Mesodermal cell (in vitro differentiated cells): Measurements from ENCODE around the gene CCNT2.
"Not testable (repeated sequence)": the region's sequence is repeated elsewhere in the genome, so short reads cannot be mapped to it uniquely, and the experiment has no call there.

ENCODE experiments used
- H3K27ac ChIP-seq: 2 replicates; pipeline ENCODE4 v1.7.0; 2013; ENCODE audit warnings: mild to moderate bottlenecking, low read depth, low read length, moderate library complexity; ENCODE audit not compliant: severe bottlenecking
- H3K36me3 ChIP-seq: 2 replicates; pipeline ENCODE4 v1.7.1; 2013; ENCODE audit warnings: mild to moderate bottlenecking, low read length, moderate library complexity; ENCODE audit not compliant: control insufficient read depth, insufficient read depth
- H3K4me1 ChIP-seq: one replicate; pipeline ENCODE4 v1.7.1; 2013; ENCODE audit warnings: mild to moderate bottlenecking, low read length; ENCODE audit not compliant: insufficient read depth, control insufficient read depth, poor library complexity, severe bottlenecking
- H3K4me3 ChIP-seq: 2 replicates; pipeline ENCODE4 v1.7.0; 2013; ENCODE audit warnings: low read length, control low read depth, mild to moderate bottlenecking; ENCODE audit not compliant: insufficient read depth, poor library complexity, severe bottlenecking; ENCODE audit errors: extremely low read depth
- H3K9me3 ChIP-seq: 2 replicates; pipeline ENCODE4 v1.7.1; 2013; ENCODE audit warnings: mild to moderate bottlenecking, low read length, moderate library complexity; ENCODE audit not compliant: control insufficient read depth
- WGBS, 2 experiments: methylation state at CpG; one replicate each; pipeline ENCODE4 v1.1.5; 2013; ENCODE audit warnings: missing lambda C conversion rate in 2 of 2; ENCODE audit not compliant: insufficient coverage in 2 of 2; 5-methylcytosine and 5-hydroxymethylcytosine counted together

CCNT2 gene

DNA sequence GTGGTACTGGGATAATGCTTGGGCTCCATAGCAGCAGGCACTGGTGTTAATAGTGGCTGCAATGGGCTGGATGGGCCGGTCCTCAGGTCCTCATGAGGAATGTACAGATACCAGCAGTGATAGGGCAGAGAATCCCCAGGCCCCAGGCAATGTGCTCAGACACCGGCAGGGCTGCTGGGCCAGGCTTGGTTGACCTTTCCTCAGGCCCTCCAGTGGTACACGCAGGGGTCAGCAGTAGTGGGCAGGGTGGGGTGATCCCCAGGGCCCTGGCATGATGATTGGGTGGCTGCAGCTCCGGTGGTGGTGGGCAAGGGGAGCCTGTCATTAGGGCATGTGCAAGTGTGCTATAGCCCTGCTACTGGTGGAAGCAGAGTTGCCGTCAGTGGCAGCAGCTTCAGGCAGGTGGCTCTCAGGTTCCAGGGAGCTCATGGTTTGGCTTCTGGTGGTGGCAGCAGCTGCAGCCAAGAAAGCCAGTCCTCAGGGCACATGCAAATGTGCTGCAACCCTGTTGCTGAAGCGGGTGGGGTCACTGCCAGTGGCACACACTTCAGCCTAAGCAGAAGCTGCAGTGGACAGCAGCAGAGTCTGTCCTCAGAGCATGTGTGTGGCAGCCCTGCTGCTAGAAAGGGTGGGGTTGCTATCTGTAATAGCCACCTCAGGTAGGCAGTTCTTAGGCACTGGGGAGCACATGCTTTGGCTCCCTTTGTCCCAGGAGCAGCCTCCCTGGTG is 56.8 kb downstream of the CCNT2 start:
- Histone ChIP-seq H3K36me3 (no peaks in the 10 kb centered on the region), H3K27ac (no peak overlapping the region), H3K9me3 (peaks cover 15% of the 10 kb centered on the region), H3K4me1 (no peaks in the 10 kb centered on the region), H3K4me3 (no peak overlapping the region)
- WGBS, 2 experiments: 86 to 96% methylated on average over 6 of the region's 6 CpGs

DNA sequence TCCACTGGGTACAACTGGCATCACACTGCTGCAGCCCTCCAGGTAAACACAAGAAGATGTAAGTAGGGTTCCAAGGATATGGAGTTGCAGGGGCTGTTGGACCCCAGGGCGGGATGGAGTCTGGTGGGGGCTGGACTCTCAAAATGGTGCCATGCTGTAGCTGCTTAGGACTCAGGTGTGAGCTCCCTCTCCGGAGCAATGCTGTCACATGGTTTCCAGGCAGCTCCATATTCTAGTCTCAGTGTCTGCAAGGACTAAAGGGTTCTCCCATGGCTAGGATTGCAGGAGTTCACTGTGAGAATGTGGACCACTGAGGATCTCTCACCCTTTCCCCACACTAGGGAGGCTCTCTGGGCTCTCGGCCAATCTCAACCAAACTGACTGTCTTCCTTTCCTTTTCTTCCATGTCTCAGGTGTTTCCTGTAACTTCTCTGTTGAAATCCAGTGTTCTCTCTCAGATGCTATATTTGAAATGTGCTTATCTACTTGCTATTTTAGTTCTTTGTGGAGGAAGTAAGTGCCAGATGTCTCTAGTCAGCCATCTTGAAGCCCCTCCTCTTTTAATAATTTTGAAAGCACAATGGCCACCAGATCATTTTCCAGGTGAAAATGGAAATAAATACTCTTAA is 57.6 kb downstream of the CCNT2 start:
- Histone ChIP-seq H3K9me3 (peaks cover 9% of the 10 kb centered on the region), H3K4me1 (no peaks in the 10 kb centered on the region)

DNA sequence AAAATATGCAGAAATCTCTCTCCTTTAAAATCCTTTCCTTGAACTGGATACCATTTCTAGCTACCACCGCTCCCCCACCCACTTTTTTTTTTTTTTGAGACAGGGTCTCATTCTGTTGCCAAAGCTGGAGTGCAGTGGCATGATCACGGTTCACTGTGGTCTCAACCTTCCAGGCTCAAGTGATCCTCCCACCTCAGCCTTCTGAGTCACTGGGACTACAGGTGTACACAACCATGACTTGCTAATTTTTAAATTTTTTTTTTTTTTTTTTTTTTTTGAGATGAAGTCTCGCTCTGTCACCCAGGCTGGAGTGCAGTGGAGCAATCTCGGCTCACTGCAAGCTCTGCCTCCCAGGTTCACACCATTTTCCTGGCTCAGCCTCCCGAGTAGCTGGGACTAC is 58.5 kb downstream of the CCNT2 start:
- not testable (repeated sequence) for H3K4me1 ChIP-seq, H3K36me3 ChIP-seq, H3K27ac ChIP-seq, H3K4me3 ChIP-seq, H3K9me3 ChIP-seq
- WGBS, 2 experiments: 88 to 100% methylated on average over 1 to 2 of the region's 5 CpGs

More for the DNA sequence above, 57.6 kb downstream of the CCNT2 start:
- no peak overlapping the region for H3K27ac ChIP-seq
- WGBS, 2 experiments: 89 to 94% methylated on average over 3 of the region's 3 CpGs
- no peaks in the 10 kb centered on the region for H3K36me3 ChIP-seq
- H3K4me3 ChIP-seq: no peak overlapping the region

DNA sequence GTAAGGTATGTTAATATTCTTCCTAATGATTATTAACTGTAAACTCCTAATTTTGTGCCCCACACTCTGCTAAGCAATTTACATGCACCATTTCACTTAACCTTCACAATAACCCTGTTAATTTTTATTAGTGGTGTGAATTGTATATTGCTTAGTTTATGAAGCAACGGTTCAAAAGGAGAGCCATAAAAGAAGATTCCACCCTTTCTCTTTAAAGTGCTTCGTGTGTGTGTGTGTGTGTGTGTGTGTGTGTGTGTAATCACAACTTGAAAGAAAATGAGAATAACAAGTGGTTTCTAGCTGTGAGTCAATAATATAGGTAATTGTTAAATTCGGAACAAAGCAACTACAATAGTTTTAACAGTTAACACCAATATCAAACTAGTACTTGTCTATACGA is 60.6 kb downstream of the CCNT2 start:
- Histone ChIP-seq H3K36me3 (no peaks in the 10 kb centered on the region), H3K4me3 (no peak overlapping the region), H3K27ac (no peak overlapping the region), H3K9me3 (peaks cover 4% of the 10 kb centered on the region), H3K4me1 (no peaks in the 10 kb centered on the region)
- WGBS, 2 experiments: 60% methylated on average over 1 of the region's 4 CpGs; no CpG with 5 or more reads in 1 of the 2 experiments

DNA sequence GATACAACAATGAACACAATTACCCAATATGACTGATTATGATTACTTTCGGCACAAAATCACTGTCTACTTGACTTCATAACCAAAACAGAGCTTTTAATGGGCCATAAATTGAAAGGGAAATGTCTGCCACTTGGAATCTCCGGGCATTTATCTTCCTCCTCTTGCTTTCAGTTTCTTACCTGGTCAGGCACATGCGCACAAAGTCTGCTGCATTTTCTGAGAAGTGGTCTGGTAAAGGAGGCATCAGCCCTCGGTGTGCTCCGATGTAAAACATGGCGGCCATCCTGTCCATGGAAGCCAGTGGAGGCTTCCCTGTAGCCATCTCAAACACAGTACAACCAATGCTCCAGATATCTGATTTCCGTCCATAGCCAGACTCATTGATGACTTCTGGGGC is 62.0 kb downstream of the CCNT2 start:
- WGBS, 2 experiments: 96 to 97% methylated on average over 6 of the region's 7 CpGs
- Histone ChIP-seq H3K36me3 (no peaks in the 10 kb centered on the region), H3K4me1 (no peaks in the 10 kb centered on the region), H3K4me3 (no peak overlapping the region), H3K9me3 (peaks cover 3% of the 10 kb centered on the region), H3K27ac (no peak overlapping the region)

DNA sequence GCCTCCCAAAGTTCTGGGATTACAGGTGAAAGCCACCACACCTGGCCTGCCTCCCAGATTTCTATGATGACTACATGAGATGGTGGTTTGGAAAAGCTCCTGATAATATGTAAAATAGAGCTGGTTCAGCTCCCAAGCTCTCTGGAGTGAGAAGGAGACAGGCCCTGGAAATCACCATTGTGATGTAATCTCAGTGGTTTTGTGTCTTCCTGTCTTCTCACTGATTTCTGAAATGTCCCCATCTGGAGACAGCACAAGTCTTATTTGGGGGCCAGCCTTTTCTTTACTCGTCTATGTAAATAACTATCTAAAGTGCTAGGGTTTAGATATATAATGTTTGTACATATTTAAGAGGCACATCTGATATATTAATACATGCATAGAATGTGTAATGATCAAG is 64.0 kb downstream of the CCNT2 start:
- Histone ChIP-seq H3K9me3 (peaks cover 3% of the 10 kb centered on the region), H3K4me1 (no peaks in the 10 kb centered on the region), H3K27ac (no peak overlapping the region), H3K4me3 (no peak overlapping the region), H3K36me3 (no peaks in the 10 kb centered on the region)
- no CpG with 5 or more reads among the region's 1 CpG for WGBS, 2 experiments

DNA sequence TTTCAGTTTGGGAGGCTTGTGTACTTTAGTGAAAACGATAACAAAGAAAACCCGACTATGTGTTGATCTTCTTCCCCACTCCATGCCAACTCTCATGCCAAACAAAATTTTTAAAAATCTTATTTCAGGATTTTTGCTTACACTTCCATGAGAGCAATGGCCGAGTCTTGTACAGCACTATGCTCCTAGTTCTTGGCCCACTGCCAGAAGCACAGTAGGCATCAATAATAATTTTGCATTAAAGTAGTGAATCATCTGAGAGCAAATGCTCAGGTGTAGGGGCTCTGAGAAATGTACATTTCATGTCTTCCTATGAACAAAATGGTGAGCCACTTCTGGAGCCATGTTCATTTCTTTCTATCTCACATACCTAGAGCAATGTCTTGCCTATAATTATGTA is 66.4 kb downstream of the CCNT2 start:
- WGBS, 2 experiments: 92 to 100% methylated on average over 1 to 2 of the region's 3 CpGs

DNA sequence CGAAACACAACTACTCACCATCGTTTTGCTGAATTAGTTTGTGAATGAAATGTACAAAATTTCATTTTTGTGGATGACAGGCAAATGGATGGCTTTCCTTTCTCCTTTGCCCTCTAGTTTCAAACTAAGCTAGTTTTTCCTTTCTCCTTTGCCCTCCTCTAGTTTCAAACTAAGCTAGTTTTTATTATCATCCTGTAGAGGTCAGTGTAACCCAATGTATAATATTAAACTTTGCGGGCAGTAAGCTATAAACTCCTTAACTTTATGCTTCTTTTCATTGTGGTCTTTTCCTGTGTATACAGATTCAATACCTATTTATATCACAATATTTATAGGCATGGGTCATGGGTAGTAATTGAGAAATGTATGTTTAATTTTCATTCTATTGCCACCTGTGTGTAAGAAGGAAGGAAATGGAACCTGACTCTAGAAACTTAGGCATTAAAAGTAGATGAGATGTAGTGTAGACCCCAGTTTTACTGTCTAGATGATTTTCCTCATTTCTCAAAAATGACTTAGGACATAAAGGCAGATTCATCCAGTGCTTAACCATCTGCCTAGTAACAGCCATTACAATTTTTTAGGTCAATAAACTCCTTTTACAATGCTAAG is 70.5 kb downstream of the CCNT2 start:
- H3K4me1 ChIP-seq: no peaks in the 10 kb centered on the region
- H3K4me3 ChIP-seq: no peak overlapping the region
- no peaks in the 10 kb centered on the region for H3K36me3 ChIP-seq
- WGBS, 2 experiments: no CpG with 5 or more reads among the region's 3 CpGs
- no peaks in the 10 kb centered on the region for H3K9me3 ChIP-seq
- H3K27ac ChIP-seq: no peak overlapping the region

More for the DNA sequence above, 66.4 kb downstream of the CCNT2 start:
- Histone ChIP-seq H3K27ac (no peak overlapping the region), H3K4me3 (no peak overlapping the region), H3K9me3 (peaks cover 3% of the 10 kb centered on the region), H3K36me3 (no peaks in the 10 kb centered on the region), H3K4me1 (no peaks in the 10 kb centered on the region)

DNA sequence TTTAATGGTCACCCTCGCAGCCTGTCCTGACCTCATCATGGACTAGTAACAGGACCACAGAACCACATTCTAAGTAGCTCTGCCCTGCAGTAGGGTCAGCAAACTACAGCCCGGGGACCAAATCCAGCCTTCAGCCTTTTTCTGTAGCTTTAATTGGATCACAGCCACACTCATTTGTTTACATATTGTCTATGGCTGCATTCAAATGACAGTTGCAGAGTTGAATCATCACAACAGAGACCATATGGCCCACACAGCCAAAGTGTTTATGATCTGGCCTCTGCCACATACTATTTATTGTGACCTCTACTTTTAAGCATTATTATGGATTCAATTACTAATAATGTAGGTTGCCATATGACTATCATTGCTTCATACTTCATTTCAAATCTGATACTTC is 80.9 kb downstream of the CCNT2 start:
- 59 to 88% methylated on average over 2 of the region's 2 CpGs for WGBS, 2 experiments
- H3K4me1 ChIP-seq: peaks cover 6% of the 10 kb centered on the region
- no peak overlapping the region for H3K4me3 ChIP-seq
- H3K27ac ChIP-seq: no peak overlapping the region
- no peaks in the 10 kb centered on the region for H3K36me3 ChIP-seq
- H3K9me3 ChIP-seq: no peaks in the 10 kb centered on the region

DNA sequence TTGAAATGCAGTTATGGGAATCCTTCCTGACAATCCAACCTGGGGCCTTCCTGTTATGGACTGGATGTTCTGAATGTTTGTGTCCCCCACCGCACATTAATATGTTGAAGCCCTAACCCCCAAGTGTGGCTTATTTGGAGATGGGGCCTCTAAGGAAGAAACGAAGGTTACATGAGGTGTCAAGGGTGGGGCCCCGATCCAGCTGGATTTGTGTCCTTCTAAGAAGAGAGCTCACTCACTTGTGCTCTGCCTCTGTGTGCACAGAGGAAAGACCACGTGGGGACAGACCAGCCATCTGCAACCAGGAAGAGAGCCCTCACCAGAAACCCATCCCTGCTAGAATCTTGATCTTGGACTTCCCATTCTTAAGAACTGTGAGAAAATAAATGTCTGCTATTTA is 84.2 kb downstream of the CCNT2 start:
- Histone ChIP-seq H3K4me1 (peaks cover 6% of the 10 kb centered on the region), H3K36me3 (no peaks in the 10 kb centered on the region), H3K4me3 (no peak overlapping the region), H3K9me3 (no peaks in the 10 kb centered on the region), H3K27ac (no peak overlapping the region)
- 83 to 87% methylated on average over 3 to 4 of the region's 4 CpGs for WGBS, 2 experiments
